IMR-90 (cell line): ENCODE results near the gene UGT1A10.

Experiments used
- BHLHE40 ChIP-seq: fragments of 150-350 bp; IDR thresholded peaks from 2 replicates; pipeline ENCODE4 v1.6.1; 2016; ENCODE audit warnings: mild to moderate bottlenecking, low read depth, low read length
- CEBPB ChIP-seq: IDR thresholded peaks from 2 replicates; pipeline ENCODE4 v1.6.1; 2012; ENCODE audit warnings: low read depth, low read length, improper control_type of control experiment
- MAFK ChIP-seq: IDR thresholded peaks from 2 replicates; pipeline ENCODE4 v1.6.1; 2012; ENCODE audit warnings: low read depth, low read length, improper control_type of control experiment
- MAZ ChIP-seq: IDR thresholded peaks from 2 replicates; pipeline ENCODE4 v1.6.1; 2012; ENCODE audit warnings: low read depth, mild to moderate bottlenecking, low read length, improper control_type of control experiment, moderate library complexity, borderline replicate concordance
- NFE2L2 ChIP-seq: fragments of 150-350 bp; IDR thresholded peaks from 2 replicates; pipeline ENCODE4 v1.6.1; 2016; ENCODE audit warnings: low read depth, mild to moderate bottlenecking, low read length
- POLR2A ChIP-seq: IDR thresholded peaks from 2 replicates; pipeline ENCODE4 v1.6.1; 2012; ENCODE audit warnings: mild to moderate bottlenecking, low read depth, low read length
- RAD21 ChIP-seq: IDR thresholded peaks from 2 replicates; pipeline ENCODE4 v1.6.1; 2012; ENCODE audit warnings: low read length, improper control_type of control experiment
- RCOR1 ChIP-seq: IDR thresholded peaks from 2 replicates; pipeline ENCODE4 v1.6.1; 2012; ENCODE audit warnings: mild to moderate bottlenecking, low read length, improper control_type of control experiment; ENCODE audit not compliant: insufficient replicate concordance
- RFX5 ChIP-seq: IDR thresholded peaks from 2 replicates; pipeline ENCODE4 v1.8.0; 2012; ENCODE audit warnings: low read depth, mild to moderate bottlenecking, low read length, moderate library complexity
- SMC3 ChIP-seq: fragments of 150-350 bp; IDR thresholded peaks from 2 replicates; pipeline ENCODE4 v1.6.1; 2016; ENCODE audit warnings: low read depth, mild to moderate bottlenecking, antibody characterized with exemption, low read length, moderate library complexity
- USF2 ChIP-seq: fragments of 150-350 bp; IDR thresholded peaks from 2 replicates; pipeline ENCODE4 v1.6.1; 2017; ENCODE audit warnings: mild to moderate bottlenecking, antibody characterized with exemption, low read length, low read depth
- TF ChIP-seq, protein P1 (sequence below): conservative IDR thresholded peaks from 2 replicates; pipeline ENCODE4 v1.5.1; 2012; ENCODE audit warnings: mild to moderate bottlenecking, low read depth, low read length, improper control_type of control experiment
- TF ChIP-seq, protein P2 (sequence below): fragments of 150-350 bp; IDR thresholded peaks from 2 replicates; pipeline ENCODE4 v1.6.1; 2016; ENCODE audit warnings: low read depth, mild to moderate bottlenecking, low read length, moderate library complexity, borderline replicate concordance

DNA sequence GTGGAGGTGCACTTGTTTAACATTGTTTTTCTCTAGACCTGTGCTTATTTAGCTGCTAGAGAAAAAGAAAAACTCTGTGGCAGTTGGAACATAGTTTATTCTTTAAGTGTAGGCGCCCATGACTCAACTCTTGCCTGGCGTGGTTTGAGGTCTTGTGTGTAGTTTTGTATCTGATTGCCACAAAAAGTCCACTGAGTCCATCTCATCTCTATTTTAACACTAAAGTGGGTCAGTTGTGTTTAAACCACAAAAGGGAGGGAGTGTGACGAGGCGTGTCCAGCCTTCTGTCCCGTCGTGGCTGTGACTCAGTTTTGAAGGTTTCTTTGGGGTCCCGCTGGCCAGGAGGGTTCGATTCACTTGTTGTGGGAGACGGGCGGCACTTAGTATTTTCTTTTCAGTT, 20.2 kb downstream of the UGT1A10 start:
- no peak for TF ChIP-seq CEBPB
- TF ChIP-seq, protein P1, sequence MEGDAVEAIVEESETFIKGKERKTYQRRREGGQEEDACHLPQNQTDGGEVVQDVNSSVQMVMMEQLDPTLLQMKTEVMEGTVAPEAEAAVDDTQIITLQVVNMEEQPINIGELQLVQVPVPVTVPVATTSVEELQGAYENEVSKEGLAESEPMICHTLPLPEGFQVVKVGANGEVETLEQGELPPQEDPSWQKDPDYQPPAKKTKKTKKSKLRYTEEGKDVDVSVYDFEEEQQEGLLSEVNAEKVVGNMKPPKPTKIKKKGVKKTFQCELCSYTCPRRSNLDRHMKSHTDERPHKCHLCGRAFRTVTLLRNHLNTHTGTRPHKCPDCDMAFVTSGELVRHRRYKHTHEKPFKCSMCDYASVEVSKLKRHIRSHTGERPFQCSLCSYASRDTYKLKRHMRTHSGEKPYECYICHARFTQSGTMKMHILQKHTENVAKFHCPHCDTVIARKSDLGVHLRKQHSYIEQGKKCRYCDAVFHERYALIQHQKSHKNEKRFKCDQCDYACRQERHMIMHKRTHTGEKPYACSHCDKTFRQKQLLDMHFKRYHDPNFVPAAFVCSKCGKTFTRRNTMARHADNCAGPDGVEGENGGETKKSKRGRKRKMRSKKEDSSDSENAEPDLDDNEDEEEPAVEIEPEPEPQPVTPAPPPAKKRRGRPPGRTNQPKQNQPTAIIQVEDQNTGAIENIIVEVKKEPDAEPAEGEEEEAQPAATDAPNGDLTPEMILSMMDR: no peak
- TF ChIP-seq POLR2A: no peak
- no peak for TF ChIP-seq RCOR1
- TF ChIP-seq RFX5: no peak
- no peak for TF ChIP-seq MAZ
- TF ChIP-seq MAFK: no peak
- TF ChIP-seq BHLHE40: no peak
- TF ChIP-seq, protein P2, sequence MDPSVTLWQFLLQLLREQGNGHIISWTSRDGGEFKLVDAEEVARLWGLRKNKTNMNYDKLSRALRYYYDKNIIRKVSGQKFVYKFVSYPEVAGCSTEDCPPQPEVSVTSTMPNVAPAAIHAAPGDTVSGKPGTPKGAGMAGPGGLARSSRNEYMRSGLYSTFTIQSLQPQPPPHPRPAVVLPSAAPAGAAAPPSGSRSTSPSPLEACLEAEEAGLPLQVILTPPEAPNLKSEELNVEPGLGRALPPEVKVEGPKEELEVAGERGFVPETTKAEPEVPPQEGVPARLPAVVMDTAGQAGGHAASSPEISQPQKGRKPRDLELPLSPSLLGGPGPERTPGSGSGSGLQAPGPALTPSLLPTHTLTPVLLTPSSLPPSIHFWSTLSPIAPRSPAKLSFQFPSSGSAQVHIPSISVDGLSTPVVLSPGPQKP: no peak
- no peak for TF ChIP-seq NFE2L2
- no peak for TF ChIP-seq RAD21
- TF ChIP-seq SMC3: no peak
- TF ChIP-seq USF2: no peak
